HG02642 (cell line): Measurements from ENCODE around the gene RBM34.
A peak's percentile ranks its signal among the peaks of the same experiment; 100 is the strongest.
"Not testable (repeated sequence)": the region's sequence is repeated elsewhere in the genome, so short reads cannot be mapped to it uniquely, and the experiment has no call there.

Source experiments
- ATAC-seq: cut with Tn5 transposase; IDR thresholded peaks from one replicate; pipeline ENCODE4 v1.9.1; 2021; ENCODE audit warnings: mild to moderate bottlenecking; ENCODE audit not compliant: unreplicated experiment, poor library complexity

RBM34 gene

DNA sequence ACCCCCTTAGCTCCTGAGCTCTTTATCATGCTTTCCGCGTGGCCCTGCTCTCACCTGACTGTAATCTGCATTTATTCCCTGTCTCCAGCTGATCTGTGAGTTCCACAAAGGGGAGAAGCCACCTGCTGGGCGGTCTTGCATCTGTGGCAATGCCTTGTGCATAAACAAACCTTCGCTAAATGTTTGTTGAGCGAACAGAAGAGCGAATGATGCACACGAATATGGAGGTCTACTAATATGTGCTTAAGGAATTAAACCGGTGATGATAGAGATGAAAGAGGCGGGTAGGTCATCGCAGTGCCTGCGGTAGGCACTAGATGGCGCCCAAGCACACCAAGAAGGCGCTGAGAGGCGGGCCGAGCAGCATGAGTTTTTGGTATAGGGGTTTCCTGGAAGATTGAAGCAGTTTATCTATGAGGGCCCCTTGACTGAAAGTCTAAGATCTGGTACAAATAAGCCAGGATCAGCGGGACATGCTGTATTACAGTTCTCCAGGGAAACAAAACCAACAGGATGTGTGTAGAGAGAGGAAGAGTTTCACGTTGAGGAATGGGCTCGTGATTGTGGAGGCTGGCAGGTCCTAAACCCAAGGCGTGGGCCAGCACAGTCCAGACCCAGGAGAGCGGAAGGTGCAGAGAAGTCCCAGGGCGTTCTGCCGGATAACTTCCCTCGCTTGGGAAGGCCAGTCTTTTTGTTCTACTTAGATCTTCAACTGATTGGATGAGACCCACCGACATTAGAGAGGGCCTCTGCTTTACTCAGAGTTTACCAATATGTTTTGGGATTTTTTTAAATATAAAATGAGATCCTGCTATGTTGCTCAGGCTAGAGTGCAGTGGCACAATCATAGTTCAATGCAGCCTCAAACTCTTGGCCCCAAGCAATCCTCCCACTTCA, 67.1 kb downstream of the RBM34 start:
- peak; percentile 69 for ATAC-seq

- ATAC-seq = no peak
Observed at GRCh38 chr1:235093013-235093695, 67.9 kb downstream of the RBM34 start.

- ATAC-seq = not testable (repeated sequence)
Observed at GRCh38 chr1:235092415-235092814, 68.6 kb downstream of the RBM34 start.

DNA sequence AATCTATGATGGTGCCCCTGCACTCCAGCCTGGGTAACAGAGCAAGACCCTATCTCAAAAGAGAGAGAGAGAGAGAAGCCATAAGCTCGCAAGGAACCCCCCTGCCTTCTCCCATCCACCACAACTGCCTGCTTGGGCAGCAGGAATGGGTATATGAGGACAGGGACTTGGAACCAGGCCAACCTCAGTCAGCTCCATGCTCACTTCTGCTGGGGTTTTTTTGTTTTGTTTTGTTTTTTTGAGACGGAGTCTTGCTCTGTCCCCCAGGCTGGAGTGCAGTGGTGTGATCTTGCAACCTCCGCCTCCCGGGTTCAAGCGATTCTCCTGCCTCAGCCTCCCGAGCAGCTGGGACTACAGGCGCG, 69.0 kb downstream of the RBM34 start:
- not testable (repeated sequence) for ATAC-seq

DNA sequence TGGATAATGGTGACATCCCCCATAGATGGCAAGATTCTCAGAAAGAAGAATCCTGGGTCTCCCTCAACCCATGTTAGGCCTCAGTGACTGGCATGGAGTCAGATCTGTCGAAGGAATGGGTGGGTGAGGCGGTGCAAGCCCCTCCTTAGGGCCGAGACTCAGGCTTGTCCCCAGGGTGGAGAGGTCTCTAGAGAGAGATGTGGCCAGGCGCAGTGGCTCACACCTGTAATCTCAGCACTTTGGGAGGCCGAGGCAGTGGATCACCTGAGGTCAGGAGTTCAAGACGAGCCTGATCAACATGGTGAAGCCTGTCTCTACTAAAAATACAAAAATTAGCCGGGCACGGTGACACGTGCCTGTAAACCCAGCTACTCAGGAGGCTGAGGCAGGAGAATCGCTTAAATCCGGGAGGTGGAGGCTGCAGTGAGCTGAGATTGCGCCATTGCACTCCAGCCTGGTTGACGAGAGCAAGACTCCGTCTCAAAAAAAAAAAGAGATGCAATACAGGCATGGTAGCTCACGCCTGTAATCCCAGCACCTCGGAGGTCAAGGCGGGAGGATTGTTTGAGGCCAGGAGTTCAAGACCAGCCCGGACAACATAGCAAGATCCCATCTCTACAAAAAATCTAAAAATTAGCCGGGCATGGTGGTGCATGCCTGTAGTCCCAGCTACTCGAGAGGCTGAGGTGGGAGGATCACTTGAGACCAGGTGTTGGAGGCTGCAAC, 69.6 kb downstream of the RBM34 start:
- ATAC-seq = not testable (repeated sequence)

DNA sequence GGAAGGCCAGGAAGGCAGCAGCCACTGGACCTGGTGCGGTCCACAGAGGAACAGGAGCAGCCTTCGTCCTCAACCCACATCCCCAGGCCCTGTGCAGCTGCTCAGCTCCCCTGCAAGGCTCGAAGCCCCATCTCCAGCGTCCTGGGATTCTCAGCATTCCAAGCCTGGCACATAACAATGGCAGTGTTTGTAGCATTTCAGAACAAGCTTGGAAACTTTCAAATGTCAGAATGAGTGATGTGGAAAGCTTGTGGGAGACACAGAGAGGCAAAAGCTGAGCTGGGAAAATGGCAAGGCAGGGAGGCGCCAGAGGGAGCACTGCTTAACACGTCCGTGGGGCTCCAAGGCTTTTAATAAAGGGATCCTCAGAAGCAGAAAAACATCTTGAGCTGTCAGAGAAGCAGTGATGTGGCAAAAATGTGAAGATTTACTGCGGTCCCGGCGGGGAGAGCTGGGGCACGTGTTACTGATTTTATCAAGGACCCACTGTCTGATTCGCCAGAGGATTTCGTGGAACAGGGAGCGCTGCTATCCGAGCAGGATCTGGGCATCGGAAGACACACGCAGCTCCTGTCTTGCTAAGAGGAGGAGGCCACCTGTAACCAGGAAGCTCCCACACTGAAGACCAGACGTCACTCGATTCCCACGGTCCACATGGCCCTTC, 70.5 kb downstream of the RBM34 start:
- ATAC-seq = no peak

GRCh38 chr1:235088907-235089306, 72.1 kb downstream of the RBM34 start:
- ATAC-seq = no peak

GRCh38 chr1:235088430-235088829, 72.6 kb downstream of the RBM34 start:
- no peak for ATAC-seq

- ATAC-seq = no peak
Observed at GRCh38 chr1:235087906-235088305, 73.1 kb downstream of the RBM34 start.

- not testable (repeated sequence) for ATAC-seq
Observed at GRCh38 chr1:235085411-235086117, 75.5 kb downstream of the RBM34 start.
